NCI-H748 (cell line): Measurements from ENCODE around the gene TPST2.
"Not testable (repeated sequence)": the region's sequence is repeated elsewhere in the genome, so short reads cannot be mapped to it uniquely, and the experiment has no call there.

Experiments used
- DNase-seq: peaks from one replicate; lab custom pipeline; 2025; ENCODE audit not compliant: unreplicated experiment; lab: John Stamatoyannopoulos, UW

The TPST2 gene

DNA sequence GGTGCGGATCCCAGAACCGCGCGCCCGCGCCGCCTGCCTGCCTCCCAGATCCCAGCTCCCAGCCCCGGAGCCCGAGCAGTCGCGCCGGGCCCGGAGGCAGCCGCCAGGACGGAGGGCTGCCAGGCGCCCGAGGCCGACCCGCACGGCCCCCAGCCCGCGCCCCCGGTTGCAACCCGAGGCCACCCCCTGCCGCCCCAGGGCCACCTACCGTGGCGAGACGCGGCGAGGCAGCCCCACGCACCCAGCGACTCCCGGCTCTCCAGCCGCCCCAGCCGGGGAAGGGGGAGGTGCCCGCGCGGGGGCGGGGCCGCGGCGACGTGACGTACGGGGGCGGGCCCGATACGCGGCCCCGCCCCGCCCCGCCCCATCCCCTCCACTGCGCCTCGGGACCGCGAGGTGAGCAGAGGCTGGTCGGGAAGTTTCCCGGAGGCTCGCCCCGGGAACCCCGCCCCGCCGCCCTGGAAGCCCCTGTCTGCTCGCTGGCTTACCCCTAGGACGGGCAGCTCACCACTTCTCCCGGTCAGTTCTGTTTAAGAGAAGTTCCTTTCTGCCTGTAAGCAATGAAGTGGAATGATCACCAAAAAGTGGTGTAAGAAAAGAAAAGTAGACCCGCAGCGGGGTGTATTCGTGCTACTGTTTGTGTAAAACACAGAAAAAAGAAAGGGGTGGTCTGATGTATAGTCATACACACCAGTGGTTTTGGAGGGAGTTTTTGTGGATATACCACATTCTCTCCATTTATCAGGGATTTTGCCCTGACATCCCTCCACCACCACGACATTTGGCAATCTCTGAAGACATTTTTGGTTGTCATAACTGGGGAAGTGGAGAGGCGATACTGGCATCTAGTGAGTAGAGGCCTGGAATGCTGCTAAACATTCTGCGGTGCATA is at the start of gene TPST2:
TSS of gene TPST2 (minus strand) at position 288 of the 892 bp plus-strand sequence. CDS start 48,502 bp downstream, outside the sequence.
- DNase-seq = peak; percentile 69

DNA sequence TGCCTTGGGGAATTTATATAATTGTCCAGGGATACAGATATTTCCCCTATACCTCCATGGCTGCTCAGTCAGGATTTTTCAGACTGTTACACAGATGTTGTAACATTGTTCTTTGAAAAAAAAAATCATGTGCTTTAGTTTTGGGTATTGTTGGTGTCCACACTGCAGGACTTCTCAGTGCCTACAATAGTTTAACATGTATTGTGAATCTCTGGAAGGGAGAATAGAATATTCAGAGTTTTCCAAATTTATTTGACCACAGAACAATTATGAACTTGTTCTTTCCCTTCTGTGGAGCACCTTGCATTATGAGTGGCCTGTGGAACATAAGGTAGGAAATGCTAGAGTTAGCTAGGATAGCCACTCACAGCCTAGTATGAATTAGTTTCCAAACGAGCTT is 46.4 kb upstream of the TPST2 start:
- no peak for DNase-seq

DNA sequence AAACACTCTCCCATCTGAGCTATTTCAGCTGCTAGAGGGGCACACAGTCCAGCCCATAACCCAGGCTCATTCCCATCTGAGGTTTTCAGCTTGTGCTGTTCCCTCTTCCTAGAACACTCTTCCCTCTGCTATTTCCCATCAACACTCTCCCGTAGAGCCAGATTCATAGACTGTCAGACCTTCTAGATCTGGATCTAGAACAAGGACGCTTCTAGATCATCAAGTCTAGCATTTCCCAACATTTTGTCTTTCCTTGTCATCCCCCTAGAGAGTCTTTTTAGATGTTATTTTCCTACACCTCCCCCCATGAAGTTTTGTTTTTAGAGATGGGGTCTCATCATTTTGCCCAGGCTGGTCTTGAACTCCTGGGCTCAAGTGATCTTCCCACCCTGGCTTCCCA is 45.2 kb upstream of the TPST2 start:
- DNase-seq = no peak

DNA sequence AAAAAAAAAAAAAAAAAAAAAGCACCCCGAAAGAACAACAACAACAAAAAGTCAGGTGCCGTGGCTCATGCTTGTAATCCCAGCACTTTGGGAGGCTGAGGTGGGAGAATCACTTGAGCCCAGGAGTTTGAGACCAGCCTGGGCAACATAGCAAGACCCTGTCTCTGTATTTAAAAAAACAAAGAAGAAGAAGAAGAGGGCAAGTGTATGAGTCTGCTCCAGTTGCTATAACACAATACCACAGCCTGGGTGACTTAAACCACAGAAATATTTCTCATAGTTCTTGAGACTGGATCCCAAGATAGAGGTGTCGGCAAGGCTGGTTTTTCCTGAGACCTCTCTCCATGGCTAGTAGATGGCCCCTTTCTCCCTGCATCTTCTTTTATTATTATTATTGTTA is 44.3 kb upstream of the TPST2 start:
- DNase-seq = no peak

DNA sequence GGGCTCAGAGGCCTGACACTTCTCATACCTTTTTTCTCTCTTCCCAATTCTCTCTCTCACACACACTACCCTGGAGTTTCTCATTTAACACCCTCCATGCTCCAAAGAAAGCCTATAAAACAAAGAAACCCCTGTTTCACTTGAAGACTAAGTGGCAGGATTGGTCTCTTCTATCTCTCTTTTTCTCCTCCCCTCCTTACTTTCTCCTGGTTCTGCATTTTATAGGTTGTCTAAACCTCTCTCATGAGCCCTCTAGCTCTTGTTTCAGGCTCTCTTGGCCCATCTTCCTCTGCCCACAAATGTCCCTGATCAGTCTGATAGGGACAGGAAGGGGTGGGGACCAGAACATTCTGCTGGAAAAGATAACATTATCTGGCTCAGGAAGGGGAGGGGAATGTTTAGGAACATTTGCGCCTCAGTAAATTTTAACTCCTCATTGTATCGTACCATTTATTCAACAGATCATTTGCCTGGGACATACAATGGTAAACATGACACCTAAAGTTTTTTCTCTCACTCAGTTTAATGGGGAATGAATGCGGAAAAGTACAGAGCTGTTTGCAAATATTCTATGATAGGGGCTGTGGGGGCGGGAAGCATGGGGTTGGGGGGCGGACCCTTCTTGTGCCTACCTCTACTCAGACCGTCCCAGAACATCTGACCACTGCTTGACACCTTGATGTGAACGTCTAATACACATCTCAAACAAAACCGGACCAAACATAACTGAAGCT is 42.7 kb upstream of the TPST2 start:
- no peak for DNase-seq

DNA sequence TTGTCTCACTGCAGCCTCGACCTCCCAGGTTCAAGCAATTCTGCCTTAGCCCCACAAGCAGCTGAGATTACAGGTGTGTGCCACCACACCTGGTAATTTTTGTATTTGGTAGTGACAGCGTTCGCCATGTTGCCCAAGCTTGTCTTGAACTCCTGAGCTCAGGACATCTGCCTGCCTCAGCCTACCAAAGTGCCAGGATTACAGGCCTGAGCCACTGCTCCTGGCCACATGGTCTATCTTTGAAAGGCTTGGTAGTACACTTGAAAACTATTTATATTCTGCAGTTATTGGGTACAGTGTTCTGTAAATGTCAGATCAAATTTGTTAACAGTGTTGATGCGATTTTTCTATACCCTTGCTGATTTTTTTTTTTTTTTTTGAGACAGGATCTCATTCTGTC is 41.4 kb upstream of the TPST2 start:
- DNase-seq = no peak

DNA sequence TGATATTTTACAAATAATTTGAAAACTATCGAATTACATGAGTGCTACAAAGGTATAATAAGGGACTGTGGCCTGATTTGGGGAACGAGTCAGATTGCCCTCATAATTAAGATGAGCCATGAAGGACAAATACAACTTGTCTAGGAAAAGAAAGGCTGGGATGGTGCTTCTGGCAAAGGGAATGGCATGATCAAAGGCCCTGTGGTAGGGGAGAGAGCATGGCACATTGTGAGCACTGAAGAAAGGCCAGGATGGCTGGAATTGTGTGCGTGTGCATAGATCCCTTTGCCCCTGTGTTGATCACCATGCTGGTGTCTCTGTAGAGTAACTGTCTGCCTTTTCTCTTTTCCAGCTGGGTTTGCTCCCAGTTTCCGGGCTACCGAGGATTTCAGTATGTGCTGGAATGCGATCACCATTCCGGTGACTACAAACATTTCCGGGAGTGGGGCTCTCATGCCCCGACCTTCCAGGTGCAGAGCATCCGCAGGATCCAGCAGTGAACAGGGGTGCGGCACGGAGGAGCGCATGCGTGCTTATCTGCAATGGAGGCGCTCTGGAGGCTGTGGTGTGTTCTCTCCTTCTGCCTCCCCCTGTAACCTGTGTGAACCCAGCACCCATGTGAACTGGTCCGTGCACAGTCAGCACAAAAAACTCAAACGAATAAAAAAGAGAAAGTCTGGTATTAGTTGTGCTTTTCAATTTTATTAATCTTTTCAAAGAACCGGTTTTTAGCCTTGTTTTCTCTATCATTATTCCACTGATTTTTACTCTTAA is 40.2 kb upstream of the TPST2 start:
- no peak for DNase-seq

DNA sequence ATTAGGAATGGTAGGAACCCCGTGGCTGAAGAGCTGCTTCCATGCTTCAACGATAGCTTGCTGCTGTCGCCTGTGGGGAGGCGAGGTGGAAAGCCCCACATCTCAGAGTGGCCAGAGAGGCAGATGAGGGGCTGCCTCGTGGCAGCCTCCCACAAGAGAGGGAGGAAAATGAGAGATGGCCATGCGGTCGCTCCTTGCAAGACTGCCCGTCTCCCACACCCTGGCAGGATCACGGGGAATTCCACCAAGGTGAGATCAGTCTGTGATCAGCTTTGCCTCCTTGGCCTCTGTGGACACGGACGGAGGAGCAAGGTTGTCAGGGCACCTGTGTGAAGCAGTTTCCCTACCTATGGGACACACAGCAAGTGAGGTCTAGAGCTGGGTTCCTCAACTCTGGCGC is 34.9 kb upstream of the TPST2 start:
- DNase-seq = no peak

DNA sequence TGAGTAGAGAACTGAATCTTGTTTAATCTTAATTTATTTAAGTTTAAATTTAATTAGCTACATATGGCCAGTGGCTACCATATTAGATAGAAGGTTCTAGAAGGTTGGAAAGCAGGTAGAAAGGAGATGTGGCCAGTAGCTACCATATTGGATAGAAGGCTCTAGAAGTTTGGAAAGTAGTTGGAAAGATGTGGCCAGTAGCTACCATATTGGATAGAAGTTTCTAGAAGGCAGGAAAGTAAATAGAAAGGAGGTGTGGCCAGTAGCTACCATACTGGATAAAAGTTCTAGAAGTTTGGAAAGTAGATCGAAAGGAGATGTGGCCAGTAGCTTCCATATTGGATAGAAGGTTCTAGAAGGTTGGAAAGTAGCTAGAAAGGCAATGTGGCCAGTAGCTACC is 34.1 kb upstream of the TPST2 start:
- no peak for DNase-seq

DNA sequence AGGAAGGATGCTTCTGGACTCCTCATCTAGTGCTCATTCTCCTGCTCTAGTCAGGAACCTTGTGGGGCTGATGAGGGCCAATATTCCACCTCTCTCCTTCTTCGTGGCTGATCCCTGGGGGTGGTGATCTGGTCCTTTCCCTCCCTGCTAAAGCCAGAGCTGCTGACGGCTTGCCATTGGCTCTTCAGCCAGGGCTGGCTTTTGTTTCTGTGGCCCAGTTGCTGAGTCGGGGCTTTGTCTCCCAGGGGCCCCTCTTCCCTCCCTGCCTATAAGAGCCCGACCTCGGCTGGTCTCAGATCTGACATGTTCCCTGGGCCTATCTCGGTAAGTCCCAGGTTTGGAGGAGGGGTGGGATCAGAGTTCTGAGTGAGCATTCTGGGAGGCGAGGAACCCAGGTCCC is 31.7 kb upstream of the TPST2 start, which contains the start of gene CRYBA4:
TSS of gene CRYBA4 (plus strand) at position 301 of the 400 bp plus-strand sequence. CDS start 634 bp downstream, outside the sequence.
- no peak for DNase-seq

DNA sequence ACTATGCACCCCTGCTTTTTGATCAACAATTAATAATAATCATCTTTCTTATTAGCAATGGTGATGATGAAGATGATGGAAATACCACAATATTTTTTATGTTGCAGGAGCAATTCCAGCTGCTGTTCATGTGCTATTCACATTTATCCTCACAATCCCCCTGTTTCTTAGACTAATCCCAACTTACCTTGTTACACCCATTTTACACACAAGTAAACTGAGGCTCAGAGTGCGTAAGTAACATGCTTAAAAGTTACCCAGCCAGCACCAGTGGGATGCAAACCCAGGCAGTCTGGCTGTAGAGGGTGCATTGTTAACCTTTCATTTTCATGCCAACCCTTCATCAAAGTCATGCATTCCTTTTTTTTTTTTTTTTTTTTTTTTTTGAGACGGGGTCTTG is 30.3 kb upstream of the TPST2 start:
- no peak for DNase-seq

DNA sequence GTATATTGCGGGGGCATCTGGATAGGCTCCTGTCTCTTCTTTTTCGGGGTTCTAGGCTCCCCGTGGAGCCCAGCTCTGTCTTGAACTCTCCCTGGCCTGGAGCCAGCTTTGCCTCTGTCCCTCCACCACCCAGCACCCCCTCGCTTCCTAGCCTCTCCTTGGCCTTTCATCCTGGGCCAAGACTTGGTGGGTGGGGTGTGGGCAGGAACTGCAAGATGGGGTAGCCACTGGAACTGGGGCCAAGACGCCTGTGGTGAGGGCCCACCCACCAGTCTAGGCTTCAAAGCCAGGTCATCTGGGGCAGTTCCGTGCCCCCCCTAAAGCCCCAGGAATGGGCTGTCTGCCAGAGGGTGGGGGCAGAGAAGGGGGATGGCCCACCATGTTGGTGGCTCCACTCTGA is 29.6 kb upstream of the TPST2 start:
- DNase-seq = no peak

DNA sequence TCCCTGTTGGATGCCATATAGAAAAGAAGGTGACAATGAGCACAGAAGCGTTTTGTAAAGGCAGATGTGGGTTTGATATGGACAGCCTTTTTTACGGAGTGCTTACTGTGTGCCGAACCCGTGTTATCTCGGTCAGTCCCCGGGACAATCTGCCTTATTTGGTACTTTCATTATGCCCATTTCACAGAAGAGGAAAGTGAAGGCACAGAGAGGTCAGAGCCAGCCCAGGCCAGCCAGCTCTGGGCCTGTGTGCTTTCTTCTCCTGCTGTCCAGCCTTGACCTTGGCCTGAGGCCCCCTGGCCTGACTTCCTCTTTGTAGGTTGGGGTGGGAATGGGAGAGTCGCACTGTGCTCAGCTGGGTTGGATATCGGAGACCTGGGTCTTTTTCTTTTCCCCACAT is 28.5 kb upstream of the TPST2 start:
- DNase-seq = no peak

DNA sequence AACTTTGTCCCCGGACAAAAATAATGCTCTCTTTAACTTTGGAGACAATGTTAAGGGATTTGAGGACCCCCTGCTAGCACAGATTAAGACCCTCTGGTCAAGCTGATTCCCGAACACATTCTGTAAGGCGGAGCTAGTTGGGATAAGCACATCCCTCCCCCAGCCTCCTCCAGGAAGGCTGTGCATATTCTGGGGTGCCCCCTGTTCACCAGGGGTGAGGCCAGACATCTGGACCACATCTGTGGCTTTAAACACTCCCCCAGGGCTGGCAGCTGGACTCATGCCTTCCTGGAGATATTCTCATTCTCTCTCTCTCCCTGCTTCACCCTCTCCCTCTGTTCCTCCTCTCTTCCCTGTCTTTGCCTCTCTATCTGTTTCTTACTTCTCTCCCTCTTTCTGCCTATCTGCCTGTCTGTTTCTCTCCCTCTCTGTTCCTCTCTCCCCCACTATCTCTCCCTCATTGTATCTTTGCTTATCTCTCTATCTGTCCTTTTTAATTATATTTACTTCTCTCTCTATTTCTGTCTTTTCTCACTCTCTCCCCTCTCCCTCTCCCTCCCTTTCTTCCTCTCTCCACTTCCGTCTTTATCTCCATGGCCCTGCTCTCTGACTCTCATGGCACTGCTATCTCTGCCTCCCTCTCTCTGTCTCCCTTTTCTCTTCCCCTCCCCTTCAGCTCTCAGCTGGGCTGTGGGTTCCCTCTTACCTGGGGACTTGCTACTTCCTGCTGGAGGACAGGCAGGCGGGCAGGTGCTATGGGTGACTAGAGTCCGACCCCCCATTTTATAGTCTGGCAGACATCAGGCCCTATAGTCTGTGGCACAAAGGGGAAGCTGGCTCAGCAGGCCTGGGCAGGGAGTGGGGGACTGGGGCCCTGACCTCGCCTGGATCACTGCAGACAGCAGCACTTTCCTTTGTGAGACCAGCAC is 27.6 kb upstream of the TPST2 start, which contains the start of gene CRYBB1:
TSS of gene CRYBB1 (minus strand) at position 757 of the 929 bp plus-strand sequence. CDS start 1,708 bp downstream, outside the sequence.
- DNase-seq = no peak

DNA sequence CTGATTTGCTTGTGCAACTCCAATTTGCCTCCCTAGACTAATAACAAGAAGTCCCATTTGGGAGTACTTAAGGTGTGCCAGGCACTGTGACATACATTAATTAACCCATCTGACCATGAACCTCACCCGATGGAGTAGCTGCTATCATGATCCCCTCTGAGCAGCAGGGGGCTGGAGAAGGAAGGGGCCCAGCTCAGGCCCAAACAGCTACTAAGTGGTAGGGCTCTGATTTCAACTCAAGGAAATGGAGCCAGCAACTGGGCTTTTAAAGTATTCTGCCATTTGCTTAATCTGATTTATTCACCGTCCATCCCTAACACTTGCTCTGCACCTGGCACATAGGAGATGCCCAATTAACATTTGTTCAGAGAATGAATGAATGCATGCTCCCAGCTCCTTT is 26.7 kb upstream of the TPST2 start:
- no peak for DNase-seq

DNA sequence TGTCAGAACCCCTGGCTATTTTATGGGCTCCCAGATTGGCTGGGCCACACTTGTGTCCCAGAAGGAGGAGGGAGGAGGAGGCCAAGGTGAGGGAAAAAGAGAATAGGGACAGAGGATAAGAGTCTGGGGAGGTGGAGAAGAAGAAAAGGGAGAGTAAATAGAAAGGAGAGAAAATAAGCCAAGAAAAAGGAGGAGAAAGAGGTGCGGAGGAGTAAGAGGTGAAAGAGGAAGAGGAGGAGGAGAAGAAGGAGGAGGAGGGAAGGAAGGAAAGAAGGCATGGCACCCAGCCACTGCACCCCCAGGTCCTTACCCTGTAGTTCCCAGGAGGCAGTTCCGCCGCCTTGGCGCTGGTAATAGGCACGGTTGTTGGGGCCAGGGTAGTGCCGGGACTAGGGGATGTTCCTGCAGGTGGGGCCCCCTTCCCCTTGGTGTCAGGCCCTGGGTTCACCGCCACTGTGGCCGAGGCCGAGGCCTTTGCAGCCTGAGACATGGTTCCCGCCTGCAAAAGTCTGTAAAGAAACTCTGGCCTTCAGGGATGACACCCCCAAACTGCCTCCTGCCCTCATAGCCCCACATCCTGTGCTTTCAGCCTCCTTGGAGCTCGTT is 26.0 kb upstream of the TPST2 start:
- no peak for DNase-seq

DNA sequence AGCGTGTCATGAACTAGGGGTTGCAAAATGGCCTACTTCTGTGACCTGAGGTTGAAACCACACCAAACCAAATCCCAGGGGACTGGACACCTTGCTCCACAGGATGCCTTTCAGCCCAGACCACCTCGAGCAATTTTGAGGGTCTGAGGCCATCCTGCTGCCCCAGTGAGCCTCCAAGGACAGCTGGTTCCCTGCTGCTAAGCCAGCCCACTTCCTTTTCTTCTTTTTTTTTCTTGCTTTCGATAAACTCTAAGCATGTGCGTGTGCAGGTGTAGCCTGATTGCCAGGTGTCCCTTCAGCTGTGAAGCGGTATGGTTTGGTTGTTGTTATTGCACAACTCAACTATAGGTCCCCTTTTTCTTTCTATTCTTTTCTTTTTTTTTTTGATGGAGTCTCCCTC is 25.2 kb upstream of the TPST2 start:
- DNase-seq = no peak

DNA sequence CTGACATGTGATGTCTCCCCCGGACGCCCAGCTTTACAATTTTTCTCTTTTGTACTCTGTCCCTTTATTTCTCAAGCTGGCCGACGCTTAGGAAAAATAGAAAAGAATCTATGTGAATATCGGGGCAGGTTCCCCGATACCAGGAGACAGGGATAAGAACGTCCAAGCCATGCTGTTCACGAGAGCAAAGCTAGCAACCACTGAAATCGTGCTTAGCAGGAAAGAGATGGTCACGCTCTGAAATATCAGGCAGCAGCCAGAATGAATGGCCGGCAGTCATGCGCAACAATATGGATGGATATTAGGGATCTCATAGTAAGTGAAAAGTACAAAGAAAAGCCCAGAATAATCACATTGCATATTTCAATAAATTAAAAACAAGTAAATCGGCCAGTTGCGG is 24.4 kb upstream of the TPST2 start:
- no peak for DNase-seq

DNA sequence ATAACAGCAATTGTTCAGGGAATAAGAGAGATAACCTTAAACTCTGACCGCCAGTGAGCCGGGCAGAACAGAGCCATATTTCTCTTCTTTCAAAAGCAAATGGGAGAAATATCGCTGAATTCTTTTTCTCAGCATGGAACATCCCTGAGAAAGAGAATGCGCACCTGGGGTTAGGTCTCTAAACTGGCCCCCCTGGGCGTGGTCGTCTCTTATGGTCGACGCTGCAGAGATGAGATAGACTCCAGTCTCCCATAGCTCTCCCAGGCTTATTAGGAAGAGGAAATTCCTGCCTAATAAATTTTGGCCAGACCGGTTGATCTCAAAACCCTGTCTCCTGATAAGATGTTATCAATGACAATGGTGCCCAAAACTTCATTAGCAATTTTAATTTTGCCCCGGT is 23.8 kb upstream of the TPST2 start:
- DNase-seq = not testable (repeated sequence)

DNA sequence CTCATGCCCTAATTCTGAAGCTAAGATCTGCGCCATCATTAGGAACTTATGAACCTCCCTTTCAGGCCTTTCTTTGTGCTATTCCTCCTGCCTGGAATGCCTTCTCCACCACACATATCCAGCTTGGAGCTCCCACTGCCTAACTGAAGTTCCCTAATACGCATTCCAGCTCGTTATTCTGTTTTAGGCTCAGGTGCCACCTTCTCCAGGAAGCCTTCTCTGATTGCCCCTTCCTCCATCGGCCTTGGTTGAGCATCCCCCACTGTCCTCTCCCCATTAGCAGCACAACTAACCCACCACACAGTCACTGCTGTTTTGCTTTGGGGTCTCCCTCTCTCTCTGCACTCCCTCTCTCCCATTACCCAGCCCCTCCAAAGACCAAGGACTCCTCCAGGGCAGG is 22.7 kb upstream of the TPST2 start:
- no peak for DNase-seq
